SK-N-SH (cell line): ENCODE data around the gene PRKD2. TPM values are rescaled to one million over a fixed set of nuclear protein-coding genes. Genes with fewer than 3 reads are reported as not detected.
A peak's percentile ranks its signal among the peaks of the same experiment; 100 is the strongest.

ENCODE experiments used
- CTCF ChIA-PET: fragments of 300-600, 350-600 bp; formaldehyde crosslinking; extraction: SDS; loops from one replicate; lab custom pipeline; 2021; lab: Yijun Ruan, JAX
- POLR2A ChIA-PET: fragments of 350-600 bp; sonication (Branson Sonifier 250); formaldehyde crosslinking; extraction: SDS; loops from one replicate; lab custom pipeline; 2020; ENCODE audit warnings: antibody characterized with exemption, inconsistent platforms; lab: Yijun Ruan, JAX
- DNase-seq: peaks from one replicate; pipeline ENCODE4 v3.0.0; 2012
- H2AFZ ChIP-seq: fragments of 200-600 bp; sonication (generic); 2 replicates; pipeline ENCODE4 v1.8.1; 2016; ENCODE audit warnings: antibody characterized with exemption, mild to moderate bottlenecking, low read depth
- H3F3A ChIP-seq: fragments of 200-600 bp; sonication (generic); replicated peaks from 2 replicates; pipeline ENCODE3; 2016; ENCODE audit warnings: antibody characterized with exemption, mild to moderate bottlenecking; ENCODE audit not compliant: insufficient read depth
- H3K27ac ChIP-seq, 2 experiments: fragments of 200-500 bp in 1 of 2; fragments of 200-600 bp in 1 of 2; sonication (Bioruptor generic) in 1 of 2; sonication (generic), shearing (Covaris generic) in 1 of 2; 2 replicates each; pipeline versions ENCODE4 v1.5.1 to v1.6.1; 2014 to 2016; ENCODE audit warnings: low read depth in 2 of 2, inconsistent platforms in 1 of 2, low read length in 1 of 2, mild to moderate bottlenecking in 1 of 2, mixed read lengths in 1 of 2
- H3K27me3 ChIP-seq: fragments of 200-600 bp; sonication (generic), shearing (Covaris generic); 2 replicates; pipeline ENCODE4 v1.6.1; 2016; ENCODE audit warnings: mixed run types; ENCODE audit not compliant: insufficient read depth
- H3K36me3 ChIP-seq, 2 experiments: fragments of 200-500 bp in 1 of 2; fragments of 200-600 bp in 1 of 2; sonication (Bioruptor generic) in 1 of 2; sonication (generic) in 1 of 2; replicated peaks in 1 of 2; 2 replicates each; pipeline versions ENCODE3 to v1.5.1; 2014 to 2016; ENCODE audit warnings: low read length in 1 of 2, mild to moderate bottlenecking in 1 of 2; ENCODE audit not compliant: insufficient read depth in 2 of 2, control insufficient read depth in 1 of 2
- H3K4me1 ChIP-seq, 2 experiments: fragments of 200-500 bp in 1 of 2; fragments of 200-600 bp in 1 of 2; sonication (Bioruptor generic) in 1 of 2; sonication (generic), shearing (Covaris generic) in 1 of 2; 2 replicates each; pipeline versions ENCODE4 v1.5.1 to v1.6.1; 2014 to 2016; ENCODE audit warnings: low read depth in 1 of 2, low read length in 1 of 2, mixed run types in 1 of 2; ENCODE audit not compliant: insufficient read depth in 2 of 2, control insufficient read depth in 1 of 2
- H3K4me2 ChIP-seq: fragments of 200-600 bp; sonication (generic), shearing (Covaris generic); 2 replicates; pipeline ENCODE4 v1.6.1; 2017; ENCODE audit warnings: mixed run types
- H3K4me3 ChIP-seq, 2 experiments: fragments of 200-500 bp in 1 of 2; fragments of 200-600 bp in 1 of 2; sonication (Bioruptor generic) in 1 of 2; sonication (generic), shearing (Covaris generic) in 1 of 2; 2 replicates each; pipeline versions ENCODE4 v1.5.1 to v1.8.1; 2014 to 2016; ENCODE audit warnings: low read depth in 2 of 2, inconsistent platforms in 1 of 2, low read length in 1 of 2, mild to moderate bottlenecking in 1 of 2, mixed read lengths in 1 of 2, moderate library complexity in 1 of 2
- H3K79me2 ChIP-seq: fragments of 200-600 bp; sonication (generic); 2 replicates; pipeline ENCODE4 v1.8.1; 2017; ENCODE audit warnings: mild to moderate bottlenecking; ENCODE audit not compliant: insufficient read depth
- H3K9ac ChIP-seq: fragments of 200-600 bp; sonication (generic); 2 replicates; pipeline ENCODE4 v1.6.1; 2017; ENCODE audit warnings: mixed run types
- H3K9me2 ChIP-seq: fragments of 200-600 bp; sonication (generic); 2 replicates; pipeline ENCODE4 v1.6.1; 2017; ENCODE audit warnings: mixed run types
- H3K9me3 ChIP-seq: fragments of 200-600 bp; sonication (generic); 2 replicates; pipeline ENCODE4 v1.6.1; 2017; ENCODE audit warnings: mixed run types, mild to moderate bottlenecking, moderate library complexity
- H4K20me1 ChIP-seq: fragments of 200-600 bp; sonication (generic); 2 replicates; pipeline ENCODE4 v1.6.1; 2017; ENCODE audit warnings: mild to moderate bottlenecking, mixed run types; ENCODE audit not compliant: insufficient read depth
- CHD2 ChIP-seq: fragments of 150-350 bp; IDR thresholded peaks from 2 replicates; pipeline ENCODE4 v1.6.1; 2018; ENCODE audit warnings: low read length; ENCODE audit not compliant: partially characterized antibody
- CTCF ChIP-seq: fragments of 200-600 bp; sonication (generic); IDR thresholded peaks from 2 replicates; pipeline ENCODE4 v1.6.1; 2017; ENCODE audit warnings: antibody characterized with exemption, mild to moderate bottlenecking, moderate library complexity
- ELF1 ChIP-seq: IDR thresholded peaks from 2 replicates; pipeline ENCODE4 v1.4.0; 2012
- EP300 ChIP-seq, 2 experiments: IDR thresholded peaks; 2 replicates each; pipeline versions ENCODE4 v1.4.0 to v1.6.1; 2012; ENCODE audit warnings: borderline replicate concordance in 1 of 2, low read depth in 1 of 2, low read length in 1 of 2
- EZH2phosphoT487 ChIP-seq: fragments of 200-600 bp; sonication (generic); IDR thresholded peaks from 2 replicates; pipeline ENCODE4 v1.6.1; 2017; ENCODE audit warnings: low read depth, mixed run types, mild to moderate bottlenecking, antibody characterized with exemption, moderate library complexity, borderline replicate concordance
- FOXJ3 ChIP-seq: sonication (generic); formaldehyde crosslinking; IDR thresholded peaks from 2 replicates; pipeline ENCODE4 v1.5.1; 2020; ENCODE audit warnings: mild to moderate bottlenecking, missing genetic modification reagents
- FOXM1 ChIP-seq: IDR thresholded peaks from 2 replicates; pipeline ENCODE4 v1.4.0; 2012; ENCODE audit warnings: low read depth, mild to moderate bottlenecking
- GATA2 ChIP-seq: sonication (generic); formaldehyde crosslinking; IDR thresholded peaks from 2 replicates; pipeline ENCODE4 v1.5.0; 2020; ENCODE audit warnings: mild to moderate bottlenecking, missing genetic modification reagents
- IRF3 ChIP-seq: fragments of 150-350 bp; IDR thresholded peaks from 2 replicates; pipeline ENCODE4 v1.6.1; 2016; ENCODE audit warnings: mild to moderate bottlenecking, low read depth, low read length
- JUND ChIP-seq: IDR thresholded peaks from 2 replicates; pipeline ENCODE4 v1.4.0; 2012
- MEF2A ChIP-seq: IDR thresholded peaks from 2 replicates; pipeline ENCODE4 v1.4.0; 2012; ENCODE audit warnings: low read depth, borderline replicate concordance
- NRF1 ChIP-seq: IDR thresholded peaks from 2 replicates; pipeline ENCODE4 v1.6.1; 2012; ENCODE audit warnings: low read depth, mild to moderate bottlenecking, low read length
- POLR2AphosphoS5 ChIP-seq: IDR thresholded peaks from 2 replicates; pipeline ENCODE4 v1.6.1; 2012; ENCODE audit warnings: low read depth, low read length
- RAD21 ChIP-seq: IDR thresholded peaks from 2 replicates; pipeline ENCODE4 v1.6.1; 2012; ENCODE audit warnings: mild to moderate bottlenecking, low read length
- RCOR1 ChIP-seq: fragments of 150-350 bp; IDR thresholded peaks from 2 replicates; pipeline ENCODE4 v1.6.1; 2017; ENCODE audit warnings: antibody characterized with exemption, low read length
- RFX5 ChIP-seq: IDR thresholded peaks from 2 replicates; pipeline ENCODE4 v1.6.1; 2012; ENCODE audit warnings: mild to moderate bottlenecking, improper control_type of control experiment, low read length
- RXRA ChIP-seq: IDR thresholded peaks from 2 replicates; pipeline ENCODE4 v1.4.0; 2012; ENCODE audit warnings: low read depth, mild to moderate bottlenecking, borderline replicate concordance
- SIN3A ChIP-seq: IDR thresholded peaks from 2 replicates; pipeline ENCODE4 v1.6.1; 2012; ENCODE audit warnings: low read depth, mild to moderate bottlenecking, low read length, moderate library complexity, borderline replicate concordance
- TAF1 ChIP-seq: IDR thresholded peaks from 2 replicates; pipeline ENCODE4 v1.6.1; 2012; ENCODE audit warnings: low read depth, mild to moderate bottlenecking, low read length, moderate library complexity, borderline replicate concordance
- TEAD4 ChIP-seq: IDR thresholded peaks from 2 replicates; pipeline ENCODE4 v1.4.0; 2012; ENCODE audit warnings: mild to moderate bottlenecking, borderline replicate concordance; ENCODE audit not compliant: insufficient read depth
- ZBTB33 ChIP-seq: IDR thresholded peaks from 2 replicates; pipeline ENCODE4 v1.4.0; 2012; ENCODE audit warnings: low read depth, borderline replicate concordance
- WGBS: methylation state at CpG from one replicate; pipeline ENCODE4 v1.1.6; 2017; ENCODE audit warnings: low lambda C conversion rate; 5-methylcytosine and 5-hydroxymethylcytosine counted together
- polyA plus RNA-seq, 3 experiments: library from polyadenylated mRNA; depleted of rRNA; stranded (reverse); fragments of >200 nt; gene quantifications; 2 replicates each; pipeline ENCODE4 v1.2.3, GENCODE V29; 2012
- TF ChIP-seq, protein P1 (sequence below): IDR thresholded peaks from 2 replicates; pipeline ENCODE4 v1.6.1; 2012; ENCODE audit warnings: mild to moderate bottlenecking, low read depth, low read length, moderate library complexity
- TF ChIP-seq, protein P2 (sequence below): IDR thresholded peaks from 2 replicates; pipeline ENCODE4 v1.4.0; 2012; ENCODE audit warnings: low read depth

PRKD2 gene
- polyA plus RNA-seq, 1 of the 3 experiments (the other 2 are of a cell fraction): 21.4 TPM

GRCh38 chr19:46639358-46640182 lies 77.3 kb downstream of the PRKD2 start:
- DNase-seq: peak; percentile 94
- POLR2A ChIA-PET: interaction anchor here (0.5 to 1.8 kb wide), 6 partner anchors 11 to 475 kb away, joined by 3 to 9 read pairs (median 3); no protein-coding TSS in a partner anchor
- 19% methylated on average over 22 of the region's 49 CpGs for whole genome bisulfite sequencing
- peaks cover 7 to 25% of the 10 kb centered on the region in 2 experiments; a peak in 2 of 4 replicates for H3K4me1 ChIP-seq
- H3F3A ChIP-seq: peaks cover 9% of the 10 kb centered on the region
- H3K27me3 ChIP-seq: no peaks in the 10 kb centered on the region
- peak overlapping the region; percentile 65 for H3K9ac ChIP-seq
- H3K4me3 ChIP-seq: peak overlapping the region; percentile 42 to 73
- CTCF ChIA-PET: interaction anchor here (0.5 kb wide), 1 partner anchor 1167 kb away, joined by 3 read pairs; no protein-coding TSS in a partner anchor
- H3K4me2 ChIP-seq: peak overlapping the region; percentile 98
- H4K20me1 ChIP-seq: no peaks in the 10 kb centered on the region
- H3K9me2 ChIP-seq: no peaks in the 10 kb centered on the region
- no peaks in the 10 kb centered on the region for H3K36me3 ChIP-seq
- peak overlapping the region; percentile 76 for H2AFZ ChIP-seq
- no peaks in the 10 kb centered on the region for H3K79me2 ChIP-seq
- H3K9me3 ChIP-seq: no peaks in the 10 kb centered on the region
- peak overlapping the region; percentile 78 to 97 for H3K27ac ChIP-seq
- TF ChIP-seq IRF3: no peak
- no peak for TF ChIP-seq EZH2phosphoT487
- TF ChIP-seq CHD2: peak; percentile 69
- peak; percentile 72 for TF ChIP-seq RCOR1
- TF ChIP-seq TAF1: peak; percentile 65
- no peak for TF ChIP-seq RFX5
- peak; percentile 10; the same call in 1 of the 2 replicates for TF ChIP-seq RAD21
- no peak for TF ChIP-seq ELF1
- peak; percentile 78 for TF ChIP-seq POLR2AphosphoS5
- TF ChIP-seq FOXM1: no peak
- no peak for TF ChIP-seq MEF2A
- no peak for TF ChIP-seq ZBTB33
- TF ChIP-seq GATA2 (CRISPR knock-in tag): peak; percentile 45
- TF ChIP-seq, protein P1, sequence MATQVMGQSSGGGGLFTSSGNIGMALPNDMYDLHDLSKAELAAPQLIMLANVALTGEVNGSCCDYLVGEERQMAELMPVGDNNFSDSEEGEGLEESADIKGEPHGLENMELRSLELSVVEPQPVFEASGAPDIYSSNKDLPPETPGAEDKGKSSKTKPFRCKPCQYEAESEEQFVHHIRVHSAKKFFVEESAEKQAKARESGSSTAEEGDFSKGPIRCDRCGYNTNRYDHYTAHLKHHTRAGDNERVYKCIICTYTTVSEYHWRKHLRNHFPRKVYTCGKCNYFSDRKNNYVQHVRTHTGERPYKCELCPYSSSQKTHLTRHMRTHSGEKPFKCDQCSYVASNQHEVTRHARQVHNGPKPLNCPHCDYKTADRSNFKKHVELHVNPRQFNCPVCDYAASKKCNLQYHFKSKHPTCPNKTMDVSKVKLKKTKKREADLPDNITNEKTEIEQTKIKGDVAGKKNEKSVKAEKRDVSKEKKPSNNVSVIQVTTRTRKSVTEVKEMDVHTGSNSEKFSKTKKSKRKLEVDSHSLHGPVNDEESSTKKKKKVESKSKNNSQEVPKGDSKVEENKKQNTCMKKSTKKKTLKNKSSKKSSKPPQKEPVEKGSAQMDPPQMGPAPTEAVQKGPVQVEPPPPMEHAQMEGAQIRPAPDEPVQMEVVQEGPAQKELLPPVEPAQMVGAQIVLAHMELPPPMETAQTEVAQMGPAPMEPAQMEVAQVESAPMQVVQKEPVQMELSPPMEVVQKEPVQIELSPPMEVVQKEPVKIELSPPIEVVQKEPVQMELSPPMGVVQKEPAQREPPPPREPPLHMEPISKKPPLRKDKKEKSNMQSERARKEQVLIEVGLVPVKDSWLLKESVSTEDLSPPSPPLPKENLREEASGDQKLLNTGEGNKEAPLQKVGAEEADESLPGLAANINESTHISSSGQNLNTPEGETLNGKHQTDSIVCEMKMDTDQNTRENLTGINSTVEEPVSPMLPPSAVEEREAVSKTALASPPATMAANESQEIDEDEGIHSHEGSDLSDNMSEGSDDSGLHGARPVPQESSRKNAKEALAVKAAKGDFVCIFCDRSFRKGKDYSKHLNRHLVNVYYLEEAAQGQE: no peak
- TF ChIP-seq JUND: no peak
- no peak for TF ChIP-seq CTCF
- TF ChIP-seq NRF1: no peak
- no peak for TF ChIP-seq RXRA
- TF ChIP-seq EP300 (IDR thresholded peaks at IDR 0.05; ENCODE audit: borderline replicate concordance in 1 of 2, low read depth in 1 of 2, low read length in 1 of 2): peak; percentile 39 to 72; a peak in 3 of 4 replicates
- TF ChIP-seq SIN3A: no peak; the same call in 1 of the 2 replicates
- TF ChIP-seq FOXJ3 (CRISPR knock-in tag): no peak
- TF ChIP-seq TEAD4: no peak
- TF ChIP-seq, protein P2, sequence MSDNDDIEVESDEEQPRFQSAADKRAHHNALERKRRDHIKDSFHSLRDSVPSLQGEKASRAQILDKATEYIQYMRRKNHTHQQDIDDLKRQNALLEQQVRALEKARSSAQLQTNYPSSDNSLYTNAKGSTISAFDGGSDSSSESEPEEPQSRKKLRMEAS: peak; percentile 35; the same call in 1 of the 2 replicates
